Neural progenitor cell (in vitro differentiated cells): Measurements from ENCODE around the gene GSTO2.

Experiments used
- CTCF ChIP-seq: fragments of 200-600 bp; sonication (generic); IDR thresholded peaks from 2 replicates; pipeline ENCODE4 v1.5.1; 2017; ENCODE audit warnings: antibody characterized with exemption, mild to moderate bottlenecking
- EZH2 ChIP-seq: fragments of 200-600 bp; sonication (generic); IDR thresholded peaks from 2 replicates; pipeline ENCODE4 v1.6.1; 2017; ENCODE audit warnings: antibody characterized with exemption, mild to moderate bottlenecking, moderate library complexity
- EZH2phosphoT487 ChIP-seq: fragments of 200-600 bp; sonication (generic); IDR thresholded peaks from 2 replicates; pipeline ENCODE4 v1.6.1; 2017; ENCODE audit warnings: antibody characterized with exemption

GRCh38 chr10:104340111-104340526 is 71.1 kb downstream of the GSTO2 start:
- TF ChIP-seq EZH2phosphoT487, result no peak
- TF ChIP-seq CTCF, result no peak
- TF ChIP-seq EZH2, result no peak
